IMR-90 (cell line): ENCODE data around the gene GADD45GIP1. TPM values are rescaled to one million over a fixed set of nuclear protein-coding genes. Genes with fewer than 3 reads are reported as not detected.

ENCODE experiments used
- ATAC-seq: fragments of 200-7000 bp; cut with Tn5 transposase; 2 replicates; pipeline ENCODE4 v1.9.1; 2020; ENCODE audit warnings: low read depth, mild to moderate bottlenecking, moderate library complexity
- BruUV-seq: library from RNA; stranded (reverse); fragments of 400-500 nt; replicated peaks from 2 replicates; lab custom pipeline; 2021; lab: Mats Ljungman, UMichigan
- CTCF ChIA-PET: fragments of 300-600 bp; formaldehyde crosslinking; extraction: SDS; loops from one replicate; lab custom pipeline; 2021; ENCODE audit warnings: antibody characterized with exemption; lab: Yijun Ruan, JAX
- POLR2A ChIA-PET: fragments of 300-600 bp; sonication (Branson Sonifier 250); formaldehyde crosslinking; loops from one replicate; lab custom pipeline; 2022; ENCODE audit warnings: antibody characterized with exemption; ENCODE audit not compliant: unreplicated experiment; lab: Charles Lee
- DNase-seq: peaks from one replicate; pipeline ENCODE4 v3.0.0; 2013
- H2AFZ ChIP-seq: replicated peaks from 2 replicates; pipeline ENCODE3; 2013; ENCODE audit warnings: low read length, mild to moderate bottlenecking; ENCODE audit not compliant: poor library complexity
- H2AK5ac ChIP-seq: 2 replicates; pipeline ENCODE4 v1.6.1; 2013; ENCODE audit warnings: low read depth, low read length, inconsistent platforms
- H2AK9ac ChIP-seq: replicated peaks from 2 replicates; pipeline ENCODE3; 2013; ENCODE audit warnings: mild to moderate bottlenecking, low read depth, low read length, moderate library complexity; ENCODE audit not compliant: poor library complexity
- H2BK120ac ChIP-seq: 2 replicates; pipeline ENCODE4 v1.6.1; 2013; ENCODE audit warnings: low read depth, low read length, inconsistent platforms
- H2BK15ac ChIP-seq: 3 replicates; pipeline ENCODE4 v1.6.1; 2013; ENCODE audit warnings: low read depth, low read length, inconsistent platforms
- H2BK20ac ChIP-seq: 2 replicates; pipeline ENCODE4 v1.6.1; 2013; ENCODE audit warnings: low read depth, mild to moderate bottlenecking, inconsistent platforms, low read length, moderate library complexity
- H2BK5ac ChIP-seq: 2 replicates; pipeline ENCODE4 v1.6.1; 2013; ENCODE audit warnings: mild to moderate bottlenecking, low read depth, low read length, inconsistent platforms; ENCODE audit not compliant: poor library complexity, severe bottlenecking
- H3K14ac ChIP-seq: replicated peaks from 2 replicates; pipeline ENCODE4 v1.6.1; 2013; ENCODE audit warnings: low read depth, low read length, inconsistent platforms
- H3K18ac ChIP-seq: 2 replicates; pipeline ENCODE4 v1.6.1; 2013; ENCODE audit warnings: low read depth, low read length, control low read depth
- H3K23ac ChIP-seq: 2 replicates; pipeline ENCODE4 v1.6.1; 2013; ENCODE audit warnings: low read depth, low read length, inconsistent platforms
- H3K27ac ChIP-seq: 2 replicates; pipeline ENCODE4 v1.5.1; 2013; ENCODE audit warnings: mild to moderate bottlenecking, control low read depth, low read length; ENCODE audit not compliant: insufficient read depth
- H3K27me3 ChIP-seq: 2 replicates; pipeline ENCODE4 v1.6.1; 2013; ENCODE audit warnings: low read length; ENCODE audit not compliant: control insufficient read depth, insufficient read depth
- H3K36me3 ChIP-seq: 2 replicates; pipeline ENCODE4 v1.6.1; 2013; ENCODE audit warnings: low read length, mixed read lengths; ENCODE audit not compliant: control insufficient read depth, insufficient read depth
- H3K4ac ChIP-seq: 2 replicates; pipeline ENCODE4 v1.6.1; 2013; ENCODE audit warnings: low read depth, low read length, inconsistent platforms
- H3K4me1 ChIP-seq: 2 replicates; pipeline ENCODE4 v1.6.1; 2013; ENCODE audit warnings: low read length, mixed read lengths; ENCODE audit not compliant: control insufficient read depth, insufficient read depth
- H3K4me2 ChIP-seq: 2 replicates; pipeline ENCODE4 v1.6.1; 2013; ENCODE audit warnings: low read depth, mild to moderate bottlenecking, control low read depth, low read length, moderate library complexity
- H3K4me3 ChIP-seq: 2 replicates; pipeline ENCODE4 v1.5.1; 2013; ENCODE audit warnings: low read depth, mild to moderate bottlenecking, control low read depth, low read length, moderate library complexity; ENCODE audit not compliant: insufficient read depth
- H3K56ac ChIP-seq: 2 replicates; pipeline ENCODE4 v1.6.1; 2013; ENCODE audit warnings: low read length, inconsistent platforms; ENCODE audit not compliant: insufficient read depth; ENCODE audit errors: extremely low read depth
- H3K79me1 ChIP-seq, 2 experiments: 2 replicates each; pipeline ENCODE4 v1.6.1; 2013; ENCODE audit warnings: low read length in 2 of 2, inconsistent platforms in 1 of 2, low read depth in 1 of 2
- H3K9ac ChIP-seq: 2 replicates; pipeline ENCODE4 v1.6.1; 2013; ENCODE audit warnings: low read depth, low read length, control low read depth
- H3K9me1 ChIP-seq: 2 replicates; pipeline ENCODE4 v1.6.1; 2013; ENCODE audit warnings: low read length, inconsistent platforms; ENCODE audit not compliant: insufficient read depth
- H3K9me3 ChIP-seq: 2 replicates; pipeline ENCODE4 v1.6.1; 2013; ENCODE audit warnings: low read length; ENCODE audit not compliant: control insufficient read depth, insufficient read depth
- H4K20me1 ChIP-seq: 2 replicates; pipeline ENCODE4 v1.6.1; 2013; ENCODE audit warnings: low read length, inconsistent platforms; ENCODE audit not compliant: insufficient read depth
- H4K5ac ChIP-seq: 2 replicates; pipeline ENCODE4 v1.6.1; 2013; ENCODE audit warnings: mild to moderate bottlenecking, low read depth, low read length, control low read depth
- H4K8ac ChIP-seq, 2 experiments: 2 replicates each; pipeline ENCODE4 v1.6.1; 2013; ENCODE audit warnings: low read depth in 2 of 2, low read length in 2 of 2, control low read depth in 1 of 2, inconsistent platforms in 1 of 2
- H4K91ac ChIP-seq: 2 replicates; pipeline ENCODE4 v1.6.1; 2013; ENCODE audit warnings: low read depth, low read length, inconsistent platforms; ENCODE audit not compliant: insufficient read depth
- CHD1 ChIP-seq: IDR thresholded peaks from 2 replicates; pipeline ENCODE4 v1.6.1; 2012; ENCODE audit warnings: low read depth, low read length, improper control_type of control experiment
- FOS ChIP-seq: fragments of 150-350 bp; IDR thresholded peaks from 2 replicates; pipeline ENCODE4 v1.6.1; 2016; ENCODE audit warnings: low read depth, low read length
- MXI1 ChIP-seq: IDR thresholded peaks from 2 replicates; pipeline ENCODE4 v1.6.1; 2012; ENCODE audit warnings: low read depth, mild to moderate bottlenecking, low read length, moderate library complexity, borderline replicate concordance
- NFE2L2 ChIP-seq: fragments of 150-350 bp; IDR thresholded peaks from 2 replicates; pipeline ENCODE4 v1.6.1; 2016; ENCODE audit warnings: low read depth, mild to moderate bottlenecking, low read length
- POLR2A ChIP-seq: IDR thresholded peaks from 2 replicates; pipeline ENCODE4 v1.6.1; 2012; ENCODE audit warnings: mild to moderate bottlenecking, low read depth, low read length
- RCOR1 ChIP-seq: IDR thresholded peaks from 2 replicates; pipeline ENCODE4 v1.6.1; 2012; ENCODE audit warnings: mild to moderate bottlenecking, low read length, improper control_type of control experiment; ENCODE audit not compliant: insufficient replicate concordance
- SMC3 ChIP-seq: fragments of 150-350 bp; IDR thresholded peaks from 2 replicates; pipeline ENCODE4 v1.6.1; 2016; ENCODE audit warnings: low read depth, mild to moderate bottlenecking, antibody characterized with exemption, low read length, moderate library complexity
- WGBS, 2 experiments: methylation state at CpG; one replicate each; pipeline versions ENCODE4 v1.1.5 to v1.1.7; 2013; ENCODE audit warnings: missing lambda C conversion rate in 2 of 2; ENCODE audit not compliant: insufficient read length in 1 of 2; ENCODE audit errors: extremely low coverage in 2 of 2; 5-methylcytosine and 5-hydroxymethylcytosine counted together
- dilution Hi-C: fragments of 300-500 bp; cut with HindIII; formaldehyde crosslinking; loops from one replicate; pipeline ENCODE4 v1.14.3; 2018; ENCODE audit warnings: low sequenced_read_pairs; ENCODE audit not compliant: unreplicated experiment
- in situ Hi-C: fragments of 300-500 bp; cut with MboI; formaldehyde crosslinking; loops from 3 replicates; pipeline ENCODE4 v1.14.3; 2019; ENCODE audit warnings: low sequenced_read_pairs, inconsistent platforms, mixed read lengths
- intact Hi-C: fragments of 100-400 bp; cut with micrococcal nuclease; formaldehyde crosslinking; loops from 2 replicates; pipeline ENCODE4 v1.10.0; 2022
- polyA plus RNA-seq, 3 experiments: library from polyadenylated mRNA; depleted of rRNA; stranded (reverse); fragments of >200 nt; gene quantifications; 2 replicates each; pipeline ENCODE4 v1.2.3, GENCODE V29; 2012; ENCODE audit warnings: low replicate concordance in 1 of 3
- total RNA-seq: library from RNA; depleted of rRNA; stranded (reverse); fragments of >200 nt; gene quantifications from 2 replicates; pipeline ENCODE4 v1.2.3, GENCODE V29; 2012
- TF ChIP-seq, protein P1 (sequence below): fragments of 150-350 bp; IDR thresholded peaks from 2 replicates; pipeline ENCODE4 v1.6.1; 2016; ENCODE audit warnings: low read depth, mild to moderate bottlenecking, low read length, moderate library complexity, borderline replicate concordance
- TF ChIP-seq, protein P2 (sequence below): conservative IDR thresholded peaks from 2 replicates; pipeline ENCODE4 v1.5.1; 2012; ENCODE audit warnings: mild to moderate bottlenecking, low read depth, low read length, improper control_type of control experiment

The GADD45GIP1 gene
- total and polyA plus RNA-seq, 2 of the 4 experiments (the other 2 are of a cell fraction): 13.3 to 42.4 TPM

DNA sequence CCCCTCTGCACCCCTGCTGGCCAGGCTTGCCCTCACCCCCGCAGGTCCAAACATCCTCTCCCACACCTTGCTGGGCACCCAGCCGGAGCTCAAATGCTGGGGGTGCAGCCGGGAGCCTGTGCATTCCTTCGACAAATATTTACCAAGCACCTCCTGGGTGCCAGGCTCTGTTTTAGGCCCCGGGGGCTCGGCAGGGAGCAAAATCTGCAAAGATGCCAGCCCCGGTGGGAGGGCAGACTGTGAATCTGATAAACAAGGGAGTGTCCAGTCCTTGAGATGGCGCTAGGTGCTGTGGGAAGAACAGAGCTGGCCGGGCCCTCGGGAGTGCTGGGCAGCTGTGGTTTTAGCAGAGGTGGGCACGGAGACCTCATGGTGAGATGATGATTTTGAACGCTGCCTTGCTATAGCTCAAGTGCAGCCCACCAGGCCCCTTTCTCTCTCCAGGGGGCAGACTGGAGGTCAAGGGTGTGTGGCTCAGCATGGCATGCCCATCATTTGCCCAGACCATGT lies 48.9 kb upstream of the GADD45GIP1 start:
- Histone ChIP-seq H3K4me2 (no peak overlapping the region), H3K56ac (no peak overlapping the region), H4K5ac (no peak overlapping the region), H2BK5ac (no peak overlapping the region), H2BK20ac (no peak overlapping the region), H3K27ac (no peak overlapping the region), H2AK9ac (no peak overlapping the region), H2AK5ac (no peak overlapping the region), H4K8ac (no peak overlapping the region), H3K27me3 (no peaks in the 10 kb centered on the region), H3K23ac (no peak overlapping the region), H4K20me1 (peaks cover 60% of the 10 kb centered on the region), H3K4me3 (no peak overlapping the region), H3K14ac (no peak overlapping the region), H3K4me1 (peaks cover 13% of the 10 kb centered on the region; the same call in 1 of the 2 replicates), H2BK120ac (no peak overlapping the region), H3K79me1 (peaks cover 14 to 71% of the 10 kb centered on the region in 2 experiments), H3K4ac (no peak overlapping the region), H4K91ac (no peak overlapping the region), H3K9me3 (no peaks in the 10 kb centered on the region), H3K9me1 (peaks cover 13% of the 10 kb centered on the region), H2BK15ac (no peak overlapping the region), H3K18ac (no peak overlapping the region), H3K9ac (no peak overlapping the region), H3K36me3 (peaks cover 9% of the 10 kb centered on the region), H2AFZ (no peak overlapping the region)
- BruUV-seq: no TSS peak
- dilution Hi-C loops: no loop called here
- no peak for ATAC-seq
- DNase-seq: no peak
- in situ Hi-C loops: no loop called here
- intact Hi-C loops: no loop called here
- ChIA-PET POLR2A (interaction anchor here (0.6 kb wide), 1 partner anchor 176 kb away, joined by 3 read pairs; no protein-coding TSS in a partner anchor), CTCF (interaction anchor here (1.4 kb wide), 1 partner anchor 28 kb away, joined by 4 read pairs; no protein-coding TSS in a partner anchor)
- 55% methylated on average over 6 of the region's 12 CpGs; no CpG with 5 or more reads in 1 of the 2 experiments for WGBS, 2 experiments
- TF ChIP-seq FOS (no peak), SMC3 (no peak), NFE2L2 (no peak), POLR2A (no peak), CHD1 (no peak), MXI1 (no peak), RCOR1 (no peak)
- TF ChIP-seq, protein P1, sequence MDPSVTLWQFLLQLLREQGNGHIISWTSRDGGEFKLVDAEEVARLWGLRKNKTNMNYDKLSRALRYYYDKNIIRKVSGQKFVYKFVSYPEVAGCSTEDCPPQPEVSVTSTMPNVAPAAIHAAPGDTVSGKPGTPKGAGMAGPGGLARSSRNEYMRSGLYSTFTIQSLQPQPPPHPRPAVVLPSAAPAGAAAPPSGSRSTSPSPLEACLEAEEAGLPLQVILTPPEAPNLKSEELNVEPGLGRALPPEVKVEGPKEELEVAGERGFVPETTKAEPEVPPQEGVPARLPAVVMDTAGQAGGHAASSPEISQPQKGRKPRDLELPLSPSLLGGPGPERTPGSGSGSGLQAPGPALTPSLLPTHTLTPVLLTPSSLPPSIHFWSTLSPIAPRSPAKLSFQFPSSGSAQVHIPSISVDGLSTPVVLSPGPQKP: no peak
- TF ChIP-seq, protein P2, sequence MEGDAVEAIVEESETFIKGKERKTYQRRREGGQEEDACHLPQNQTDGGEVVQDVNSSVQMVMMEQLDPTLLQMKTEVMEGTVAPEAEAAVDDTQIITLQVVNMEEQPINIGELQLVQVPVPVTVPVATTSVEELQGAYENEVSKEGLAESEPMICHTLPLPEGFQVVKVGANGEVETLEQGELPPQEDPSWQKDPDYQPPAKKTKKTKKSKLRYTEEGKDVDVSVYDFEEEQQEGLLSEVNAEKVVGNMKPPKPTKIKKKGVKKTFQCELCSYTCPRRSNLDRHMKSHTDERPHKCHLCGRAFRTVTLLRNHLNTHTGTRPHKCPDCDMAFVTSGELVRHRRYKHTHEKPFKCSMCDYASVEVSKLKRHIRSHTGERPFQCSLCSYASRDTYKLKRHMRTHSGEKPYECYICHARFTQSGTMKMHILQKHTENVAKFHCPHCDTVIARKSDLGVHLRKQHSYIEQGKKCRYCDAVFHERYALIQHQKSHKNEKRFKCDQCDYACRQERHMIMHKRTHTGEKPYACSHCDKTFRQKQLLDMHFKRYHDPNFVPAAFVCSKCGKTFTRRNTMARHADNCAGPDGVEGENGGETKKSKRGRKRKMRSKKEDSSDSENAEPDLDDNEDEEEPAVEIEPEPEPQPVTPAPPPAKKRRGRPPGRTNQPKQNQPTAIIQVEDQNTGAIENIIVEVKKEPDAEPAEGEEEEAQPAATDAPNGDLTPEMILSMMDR: no peak
